ENCODE results near the gene OSBP2. TPM values are rescaled to one million over a fixed set of nuclear protein-coding genes. Genes with fewer than 3 reads are reported as not detected.

Gene OSBP2
- total RNA-seq, 4 donors from 2014 or later = 0.49 to 8.2 (median 0.72) TPM

DNA sequence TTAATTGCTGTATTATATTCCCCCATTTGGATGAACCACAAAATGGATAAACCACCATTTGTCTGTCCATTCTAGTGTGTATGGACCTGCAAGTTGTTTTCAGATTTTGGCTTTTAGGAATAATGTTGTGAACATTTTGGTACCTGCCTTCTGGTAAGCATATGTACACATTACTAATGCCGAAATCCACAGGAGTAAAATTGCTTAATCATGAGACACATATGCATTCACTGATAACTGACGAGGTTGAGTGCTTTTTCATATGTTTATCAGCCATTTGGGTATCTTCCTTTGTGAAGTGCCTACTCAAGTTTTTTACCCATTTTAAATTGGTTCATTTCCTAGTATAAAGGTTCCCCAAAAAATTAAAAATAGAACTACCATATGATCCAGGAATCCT is 34.2 kb downstream of the OSBP2 start:
- TF ChIP-seq, protein P1, sequence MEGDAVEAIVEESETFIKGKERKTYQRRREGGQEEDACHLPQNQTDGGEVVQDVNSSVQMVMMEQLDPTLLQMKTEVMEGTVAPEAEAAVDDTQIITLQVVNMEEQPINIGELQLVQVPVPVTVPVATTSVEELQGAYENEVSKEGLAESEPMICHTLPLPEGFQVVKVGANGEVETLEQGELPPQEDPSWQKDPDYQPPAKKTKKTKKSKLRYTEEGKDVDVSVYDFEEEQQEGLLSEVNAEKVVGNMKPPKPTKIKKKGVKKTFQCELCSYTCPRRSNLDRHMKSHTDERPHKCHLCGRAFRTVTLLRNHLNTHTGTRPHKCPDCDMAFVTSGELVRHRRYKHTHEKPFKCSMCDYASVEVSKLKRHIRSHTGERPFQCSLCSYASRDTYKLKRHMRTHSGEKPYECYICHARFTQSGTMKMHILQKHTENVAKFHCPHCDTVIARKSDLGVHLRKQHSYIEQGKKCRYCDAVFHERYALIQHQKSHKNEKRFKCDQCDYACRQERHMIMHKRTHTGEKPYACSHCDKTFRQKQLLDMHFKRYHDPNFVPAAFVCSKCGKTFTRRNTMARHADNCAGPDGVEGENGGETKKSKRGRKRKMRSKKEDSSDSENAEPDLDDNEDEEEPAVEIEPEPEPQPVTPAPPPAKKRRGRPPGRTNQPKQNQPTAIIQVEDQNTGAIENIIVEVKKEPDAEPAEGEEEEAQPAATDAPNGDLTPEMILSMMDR (IDR thresholded peaks at IDR 0.05; ENCODE audit: low read depth) = no peak

DNA sequence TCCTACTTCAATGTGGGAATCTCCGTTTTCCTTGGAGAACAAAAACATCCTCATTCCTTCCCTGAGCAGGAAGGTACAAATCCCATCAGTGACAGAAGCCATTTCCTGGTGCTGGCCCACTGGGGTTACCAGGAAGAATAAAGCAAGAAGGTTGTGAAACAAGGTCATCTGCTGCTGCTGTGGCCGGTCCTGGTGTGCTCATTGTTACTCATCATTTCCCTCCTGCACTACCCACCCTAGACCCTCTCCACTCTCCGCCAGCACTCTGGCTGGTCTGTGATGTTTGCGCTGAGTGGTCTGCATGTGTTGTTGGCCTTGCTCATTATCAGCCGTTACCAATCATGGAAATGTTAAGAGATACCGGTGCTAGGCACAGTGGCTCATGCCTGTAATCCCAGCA is 37.0 kb downstream of the OSBP2 start:
- TF ChIP-seq, protein P1 (IDR thresholded peaks at IDR 0.05; ENCODE audit: low read depth) = no peak

DNA sequence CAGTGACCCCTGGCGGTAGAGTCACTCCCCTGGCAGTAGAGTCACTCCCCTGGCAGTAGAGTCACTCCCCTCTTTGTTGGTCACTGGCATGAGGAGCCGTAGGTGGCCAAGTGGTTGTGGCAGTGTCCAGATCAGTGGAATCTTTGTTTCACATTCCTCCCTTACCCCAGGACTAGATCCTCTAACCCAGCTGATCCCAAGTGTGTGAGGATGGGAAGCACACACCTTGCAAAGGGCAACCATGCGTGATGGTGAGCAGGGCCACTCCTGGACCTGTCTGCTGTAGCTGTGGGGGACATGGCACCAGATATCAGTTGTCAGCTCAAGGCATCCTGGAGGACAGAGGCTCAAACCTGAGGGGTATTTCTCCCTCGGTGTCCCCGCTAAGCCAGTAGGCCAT is 37.8 kb downstream of the OSBP2 start:
- TF ChIP-seq, protein P1 (IDR thresholded peaks at IDR 0.05; ENCODE audit: low read depth) = no peak

DNA sequence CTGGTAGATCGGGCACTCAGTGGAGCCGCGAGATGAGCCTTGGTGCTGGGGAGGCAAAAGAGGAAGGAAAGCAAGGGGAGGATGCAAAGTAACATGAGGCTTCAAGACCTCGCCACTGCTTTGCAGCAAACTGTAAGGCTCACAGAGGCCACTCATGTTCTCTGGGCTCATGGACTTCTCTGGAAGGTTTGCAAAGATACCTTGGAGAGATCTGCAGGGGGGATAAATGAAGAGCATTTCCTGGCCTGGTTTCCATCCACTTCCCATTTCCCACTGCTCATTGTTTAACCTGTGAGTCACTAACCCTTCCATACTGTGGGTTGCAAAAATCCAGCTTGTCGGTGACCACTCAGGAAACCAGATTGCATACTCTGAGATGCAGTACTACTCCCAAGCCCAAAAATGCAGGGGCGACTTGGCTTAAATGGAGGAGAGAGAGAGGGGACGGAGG is 38.5 kb downstream of the OSBP2 start:
- TF ChIP-seq, protein P1 (IDR thresholded peaks at IDR 0.05; ENCODE audit: low read depth) = no peak

DNA sequence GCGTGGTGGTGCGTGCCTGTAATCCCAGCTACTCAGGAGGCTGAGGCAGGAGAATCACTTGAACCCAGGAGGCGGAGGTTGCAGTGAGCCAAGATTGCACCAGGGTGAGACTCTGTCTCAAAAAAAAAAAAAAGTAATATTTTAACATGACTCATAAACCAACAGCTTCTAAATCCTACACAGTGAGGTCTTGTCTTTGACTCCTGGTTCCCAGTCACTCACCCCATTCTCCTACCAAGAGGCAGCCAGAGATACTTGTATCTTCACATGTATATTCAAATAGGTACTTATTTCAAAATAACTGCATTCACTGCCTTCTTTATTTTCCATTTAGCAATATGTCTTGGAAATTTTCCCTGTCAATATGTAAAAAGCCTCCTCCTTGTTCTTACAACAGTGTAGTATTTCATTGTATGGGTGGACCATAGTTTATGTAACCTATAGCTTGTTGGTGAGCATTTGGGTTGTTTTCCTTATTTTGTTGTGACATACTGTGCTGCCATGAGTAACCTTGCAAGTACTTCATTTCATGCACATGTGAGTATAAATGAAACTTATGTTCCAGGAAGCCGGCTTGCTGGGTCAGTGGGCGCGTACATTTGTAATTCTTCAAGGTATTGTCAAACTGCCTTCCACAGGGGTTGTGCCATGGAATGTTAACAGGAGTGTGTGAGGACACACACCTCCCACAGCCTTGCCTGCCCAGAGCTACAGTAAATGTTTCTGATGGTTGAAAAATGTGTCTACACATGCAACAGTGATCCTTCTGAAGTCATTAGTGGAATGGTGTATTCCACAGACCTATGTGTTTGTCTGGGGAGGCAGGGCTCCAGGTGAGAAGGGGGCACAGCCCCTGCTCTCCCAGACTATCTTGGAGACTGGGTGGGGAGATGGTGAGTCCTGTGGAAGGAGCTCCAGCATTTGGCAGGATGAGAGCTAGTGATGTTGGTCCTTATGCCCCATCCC is 47.9 kb downstream of the OSBP2 start:
- TF ChIP-seq, protein P1 (IDR thresholded peaks at IDR 0.05; ENCODE audit: low read depth) = no peak

DNA sequence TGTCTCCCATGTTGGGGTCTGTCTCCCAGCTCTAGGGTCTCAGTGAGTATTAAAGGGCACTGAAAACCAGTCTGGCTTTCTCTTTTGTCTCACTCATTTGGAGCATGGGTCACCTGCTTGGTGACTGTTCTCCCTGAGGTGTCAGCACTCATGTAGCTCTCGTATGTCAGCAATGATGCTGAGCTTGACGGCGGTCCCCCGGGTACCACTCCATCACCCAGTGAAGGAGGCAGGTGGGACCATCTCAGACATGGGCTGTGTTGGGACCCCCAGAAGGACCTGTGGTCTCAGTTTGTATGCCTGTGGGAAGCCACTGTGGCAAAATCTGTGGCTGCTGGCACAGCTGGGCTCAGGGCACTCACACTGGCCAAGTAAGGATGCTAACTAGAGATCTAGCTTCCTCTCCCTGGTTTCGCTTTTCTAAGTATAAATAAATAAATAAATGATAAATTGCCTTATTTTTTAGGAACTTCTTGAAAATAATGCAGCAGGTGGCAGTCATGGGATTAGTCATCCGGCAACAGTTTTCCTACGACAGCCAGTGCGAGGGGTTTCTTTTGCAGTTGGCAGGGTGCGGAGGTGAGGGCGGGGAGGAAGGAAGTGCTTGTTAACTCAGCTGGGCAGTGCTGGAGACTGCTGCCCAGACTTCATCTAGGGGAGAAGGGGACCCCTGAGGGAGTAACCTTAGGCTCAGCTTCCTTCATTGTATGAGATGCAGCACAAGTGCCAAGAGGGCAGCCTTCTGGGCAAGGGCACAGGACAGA is 48.8 kb downstream of the OSBP2 start:
- TF ChIP-seq, protein P1 (IDR thresholded peaks at IDR 0.05; ENCODE audit: low read depth) = no peak

DNA sequence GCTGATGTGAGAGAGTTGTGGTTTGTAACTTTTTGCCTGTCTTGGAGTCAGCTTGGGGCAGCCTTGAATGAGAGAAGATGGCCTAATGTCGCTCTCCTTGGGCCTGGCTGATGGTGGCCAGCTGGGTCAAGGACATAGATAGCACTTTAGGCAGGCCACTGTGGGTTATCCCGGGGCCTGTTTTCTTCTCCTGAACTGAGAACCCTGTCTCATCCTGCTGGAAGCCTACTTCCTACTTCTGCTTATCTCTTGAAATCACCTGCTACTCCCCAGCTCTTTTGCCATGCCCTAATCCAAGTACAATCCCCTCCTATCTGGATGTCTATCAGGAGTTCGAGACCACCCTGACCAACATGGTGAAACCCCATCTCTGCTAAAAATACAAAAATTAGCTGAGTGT is 49.5 kb downstream of the OSBP2 start:
- TF ChIP-seq, protein P1 (IDR thresholded peaks at IDR 0.05; ENCODE audit: low read depth) = no peak
